ENCODE data around the gene NQO1.
"Not testable (repeated sequence)": the region's sequence is repeated elsewhere in the genome, so short reads cannot be mapped to it uniquely, and the experiment has no call there.

NQO1 gene

DNA sequence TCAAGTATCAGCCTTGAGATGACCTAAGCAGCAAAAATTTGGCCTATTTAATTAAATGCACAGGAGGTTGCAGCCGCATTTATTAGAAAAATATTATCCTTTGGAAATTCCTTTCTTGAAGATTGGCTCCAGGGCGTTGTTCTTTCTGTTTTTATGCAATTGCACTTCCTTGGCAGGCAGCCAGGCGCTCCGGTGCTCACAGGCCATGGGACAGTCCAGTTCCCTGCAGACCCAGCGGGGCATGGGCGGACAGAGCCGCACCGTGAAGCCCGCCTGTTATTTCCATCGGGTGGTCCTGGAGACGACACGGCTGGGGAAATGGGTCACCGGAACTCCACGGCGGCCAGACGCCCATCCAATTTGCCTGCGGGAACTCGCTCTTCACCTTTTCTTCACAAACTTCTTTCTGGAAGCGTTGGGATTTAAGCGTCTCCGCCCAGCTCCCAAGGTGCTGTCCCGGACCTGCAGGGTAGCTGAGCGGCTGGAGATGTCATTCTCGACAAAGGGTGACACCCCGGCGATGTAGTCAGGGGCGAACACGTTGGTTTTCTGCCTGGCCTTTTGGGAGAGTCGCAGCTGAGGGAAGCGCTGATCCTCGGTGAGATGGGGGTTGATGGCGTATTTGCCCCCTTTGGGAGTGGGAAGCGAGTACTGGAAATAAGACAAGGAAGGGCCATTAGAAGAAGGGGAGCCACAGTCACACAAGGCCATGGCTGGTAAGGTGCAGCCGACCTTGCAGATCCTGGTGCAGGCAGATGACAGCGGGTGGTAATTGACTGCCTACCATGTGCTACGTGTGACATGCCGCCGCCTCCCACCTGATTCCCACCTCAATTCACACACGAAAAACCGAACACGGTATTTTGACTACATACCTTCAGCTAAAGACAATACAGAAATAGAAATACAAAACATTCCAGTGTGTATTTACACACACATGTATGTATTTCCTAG is 15.9 kb upstream of the NQO1 start:
- DNase-seq = no peak

DNA sequence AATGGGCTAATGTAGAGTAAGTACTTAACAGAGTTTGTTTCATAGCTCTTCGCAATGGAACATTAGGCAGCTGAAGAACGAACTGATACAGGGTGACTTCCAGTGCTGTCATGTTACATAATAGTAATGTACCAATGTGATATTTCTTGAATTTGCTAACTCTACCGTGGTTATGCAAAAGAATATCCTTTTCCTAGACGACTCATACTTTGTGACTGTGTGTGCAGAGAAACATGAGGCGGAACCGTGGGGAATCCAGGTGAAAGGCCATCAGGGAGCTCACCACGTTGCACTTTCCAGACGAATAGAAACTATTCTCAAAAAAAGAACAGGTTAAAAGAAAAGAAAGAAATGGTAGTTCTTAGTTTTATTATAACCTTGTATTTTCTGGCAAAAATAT is 15.2 kb upstream of the NQO1 start:
- no peak for DNase-seq

DNA sequence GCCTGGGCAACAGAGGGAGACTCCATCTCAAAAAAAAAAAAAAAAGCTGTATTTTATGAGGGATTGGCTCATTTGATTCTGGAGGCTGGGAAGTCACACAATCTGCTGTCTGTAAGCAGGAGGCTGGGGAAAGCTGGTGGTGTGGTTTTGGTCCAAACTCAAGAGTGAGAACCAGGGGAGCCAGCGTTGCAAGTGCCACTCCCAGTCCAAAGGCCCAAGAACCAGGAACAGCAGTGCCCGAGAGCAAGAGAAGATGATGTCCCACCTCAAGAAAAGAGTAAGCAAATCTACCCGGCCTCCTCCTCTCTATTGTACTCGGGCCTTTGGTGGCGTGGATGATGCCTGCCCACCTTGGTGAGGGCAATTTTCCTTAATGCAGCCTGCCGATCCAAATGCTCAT is 5.7 kb upstream of the NQO1 start:
- no peak for DNase-seq

GRCh38 chr16:69731280-69731679 is 4.9 kb upstream of the NQO1 start:
- not testable (repeated sequence) for DNase-seq

GRCh38 chr16:69729030-69729429 is 2.7 kb upstream of the NQO1 start:
- DNase-seq = not testable (repeated sequence)

GRCh38 chr16:69727916-69728270 is 1.5 kb upstream of the NQO1 start:
- DNase-seq = no peak

- no peak for DNase-seq
Observed at GRCh38 chr16:69725480-69726312, 664 bp downstream of the NQO1 start.

DNA sequence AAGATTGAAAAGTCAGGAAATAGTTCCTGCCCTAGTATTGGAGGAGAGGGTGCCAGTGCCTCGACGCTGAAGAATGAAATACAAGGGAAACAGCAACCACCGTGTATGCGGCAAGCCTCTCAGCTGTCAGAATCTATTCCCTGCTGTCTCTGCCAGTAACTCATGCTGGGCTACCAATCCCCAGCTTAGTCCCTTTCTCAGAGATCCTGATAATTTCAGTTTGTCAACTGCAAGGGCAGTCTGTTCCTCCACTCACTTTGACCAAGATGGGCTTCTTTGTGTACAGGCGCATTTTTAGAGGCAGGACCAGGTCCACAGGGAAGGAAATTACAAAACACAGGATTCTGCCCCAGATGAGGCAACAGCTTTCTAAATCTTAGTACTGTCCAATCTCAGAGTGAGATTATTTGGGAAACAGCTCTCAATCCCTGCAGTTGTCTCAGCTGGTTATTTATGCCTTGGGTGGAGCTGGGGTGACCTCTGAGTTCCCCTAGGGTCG is 1.3 kb downstream of the NQO1 start:
- DNase-seq = no peak

DNA sequence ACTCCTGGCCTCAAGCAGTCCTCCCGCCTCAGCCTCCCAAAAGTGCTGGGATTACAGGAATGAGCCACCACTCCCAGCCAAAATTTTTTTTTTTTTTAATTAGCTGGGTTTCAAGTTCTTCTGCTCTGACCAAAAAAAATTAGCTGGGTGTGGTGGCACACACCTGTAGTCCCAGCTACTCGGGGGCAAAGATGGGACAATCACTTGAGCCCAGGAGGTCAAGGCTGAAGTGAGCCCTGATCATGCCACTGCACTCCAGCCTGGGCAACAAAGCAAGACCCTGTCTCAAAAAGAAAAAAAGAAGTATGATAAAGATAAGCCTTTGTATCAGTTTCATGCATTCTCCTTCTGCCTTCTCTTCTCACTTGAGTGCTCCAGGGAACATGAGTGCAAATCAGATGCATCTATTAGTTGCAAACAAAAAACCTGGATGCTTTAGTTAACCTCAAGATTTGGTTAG is 1.9 kb downstream of the NQO1 start:
- no peak for DNase-seq

DNA sequence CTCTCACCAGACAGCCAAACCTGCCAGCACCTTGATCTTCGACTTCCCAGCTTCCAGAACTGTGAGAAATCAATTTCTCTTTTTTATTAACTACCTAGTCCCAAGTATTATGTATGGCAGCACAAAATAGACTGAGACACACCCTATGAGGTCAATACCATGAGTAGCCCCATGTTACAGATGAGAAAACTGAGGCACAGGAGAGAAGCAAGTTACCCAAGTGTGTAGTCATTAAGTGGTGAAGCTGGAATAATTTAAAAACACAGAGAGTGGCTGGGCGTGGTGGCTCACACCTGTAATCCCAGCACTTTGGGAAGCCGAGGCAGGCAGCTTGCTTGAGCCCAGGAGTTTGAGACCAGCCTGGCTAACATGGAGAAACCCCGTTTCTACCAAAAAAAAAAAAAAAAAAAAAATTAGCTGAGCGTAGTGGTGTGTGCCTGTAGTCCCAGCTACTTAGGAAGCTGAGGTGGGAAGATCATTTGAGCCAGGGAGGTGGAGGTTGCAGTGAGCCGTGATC is 4.9 kb downstream of the NQO1 start:
- DNase-seq = no peak

GRCh38 chr16:69720822-69721430 is 5.4 kb downstream of the NQO1 start:
- DNase-seq = no peak

DNA sequence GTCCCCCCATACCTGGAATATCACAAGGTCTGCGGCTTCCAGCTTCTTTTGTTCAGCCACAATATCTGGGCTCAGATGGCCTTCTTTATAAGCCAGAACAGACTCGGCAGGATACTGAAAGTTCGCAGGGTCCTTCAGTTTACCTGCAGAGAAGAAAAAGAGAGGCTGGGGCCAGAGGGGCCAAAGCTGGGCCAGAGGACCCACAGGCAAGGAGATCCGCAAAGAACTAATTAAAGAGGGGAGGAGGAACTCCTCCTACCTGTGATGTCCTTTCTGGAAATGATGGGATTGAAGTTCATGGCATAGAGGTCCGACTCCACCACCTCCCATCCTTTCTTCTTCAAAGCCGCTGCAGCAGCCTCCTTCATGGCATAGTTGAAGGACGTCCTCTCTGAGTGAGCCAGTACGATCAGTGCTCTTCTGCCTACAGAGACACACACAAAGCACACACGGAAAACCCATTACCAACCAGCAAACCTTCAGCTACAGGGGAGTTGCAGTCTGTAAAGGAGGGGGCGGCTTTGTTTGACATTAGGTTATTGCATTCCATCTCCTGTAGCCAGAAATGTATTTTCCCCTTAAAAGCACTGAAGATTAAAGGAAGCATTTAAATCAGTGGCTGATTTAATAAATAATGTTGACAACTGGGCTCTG is 8.1 kb downstream of the NQO1 start:
- no peak for DNase-seq

- DNase-seq = no peak
Observed at GRCh38 chr16:69717066-69717465, 9.3 kb downstream of the NQO1 start.

GRCh38 chr16:69712914-69713581 is 13.3 kb downstream of the NQO1 start:
- DNase-seq = no peak

DNA sequence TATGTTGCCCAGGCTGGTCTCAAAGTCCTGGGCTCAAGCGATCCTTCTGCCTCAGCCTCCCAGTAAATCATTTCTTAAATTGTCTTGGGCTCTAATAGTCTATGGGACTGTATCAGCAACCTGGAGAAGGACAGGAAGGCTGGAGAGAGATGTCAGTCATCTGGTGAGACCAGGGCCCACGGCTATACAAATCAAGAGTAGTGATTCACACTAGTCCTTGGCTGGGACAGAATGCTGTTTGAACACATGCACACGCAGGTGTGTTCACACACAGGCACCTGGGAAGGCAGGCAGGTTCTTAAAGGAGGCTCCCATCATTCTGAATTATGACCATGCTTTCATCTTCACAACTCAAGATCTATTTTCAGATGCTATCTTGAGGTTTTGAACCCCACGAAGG is 14.1 kb downstream of the NQO1 start:
- no peak for DNase-seq

- DNase-seq = no peak
Observed at GRCh38 chr16:69711115-69711740, 15.1 kb downstream of the NQO1 start.

- DNase-seq = no peak
Observed at GRCh38 chr16:69709456-69710084, 16.8 kb downstream of the NQO1 start.

DNA sequence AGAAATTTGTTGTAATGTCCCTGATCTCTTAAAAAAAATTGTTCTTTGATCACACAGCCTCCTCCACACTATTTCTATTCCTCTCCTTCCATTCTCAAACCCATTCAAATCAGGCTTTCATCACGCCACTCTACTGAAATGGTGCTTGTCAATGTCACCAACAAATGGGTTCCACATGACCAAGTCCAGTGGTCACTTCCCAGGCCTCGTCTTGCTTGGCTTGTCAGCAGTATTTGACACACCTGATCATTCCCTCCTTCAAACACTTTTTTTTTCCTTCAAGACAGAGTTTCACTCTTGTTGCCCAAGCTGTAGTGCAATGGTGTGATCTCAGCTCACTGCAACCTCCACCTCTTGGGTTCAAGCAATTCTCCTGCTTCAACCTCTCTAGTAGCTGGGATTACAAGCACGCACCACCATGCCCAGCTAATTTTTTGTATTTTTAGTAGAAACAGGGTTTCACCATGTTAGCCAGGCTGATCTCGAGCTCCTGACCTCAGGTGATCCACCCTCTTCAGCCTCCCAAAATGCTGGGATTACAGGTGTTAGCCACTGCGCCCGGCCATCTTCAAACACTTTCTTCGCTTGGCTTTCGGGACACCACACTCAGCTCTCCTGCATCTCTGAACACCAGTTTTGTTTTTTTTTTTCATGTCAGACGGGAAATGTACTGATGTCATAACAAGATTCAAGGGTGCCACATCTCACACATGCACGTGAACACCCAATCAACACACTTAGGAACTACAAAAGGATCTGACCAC is 18.3 kb downstream of the NQO1 start:
- DNase-seq = no peak

DNA sequence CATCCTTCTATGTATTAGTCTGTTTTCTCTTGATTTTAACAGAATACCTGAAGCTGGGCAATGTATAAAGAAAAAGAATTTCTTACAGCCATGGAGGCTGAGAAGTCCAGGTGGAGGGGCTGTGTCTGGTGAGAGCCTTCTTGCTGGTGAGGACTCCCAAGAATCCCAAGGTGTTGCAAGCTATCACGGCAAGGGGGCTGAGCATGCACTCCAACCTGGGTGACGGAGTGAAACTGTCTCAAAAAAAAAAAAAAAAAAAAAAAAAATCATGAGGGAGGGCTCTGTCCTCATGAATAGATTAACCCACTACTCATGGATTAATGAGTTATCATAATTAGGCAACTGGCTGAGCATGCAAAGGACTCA is 19.4 kb downstream of the NQO1 start:
- DNase-seq = no peak

Data from activated naive CD4-positive, alpha-beta T cell (primary cell).